ENCODE results near the gene PDE6A.

The PDE6A gene

GRCh38 chr5:149831492-149831891 lies 113.1 kb downstream of the PDE6A start:
- Histone ChIP-seq H3K4me1 (ENCODE audit: control insufficient read depth, insufficient read depth, low read length) (no peaks in the 10 kb centered on the region), H3K4me3 (ENCODE audit: insufficient read depth, low read depth, low read length) (no peak overlapping the region), H3K27me3 (ENCODE audit: control insufficient read depth, insufficient read depth, low read length, poor library complexity, severe bottlenecking) (no peaks in the 10 kb centered on the region), H3K9me3 (ENCODE audit: control insufficient read depth, low read length) (no peaks in the 10 kb centered on the region), H3K36me3 (ENCODE audit: control insufficient read depth, insufficient read depth, low read length) (no peaks in the 10 kb centered on the region), H3K27ac (ENCODE audit: insufficient read depth, low read depth, low read length, poor library complexity, severe bottlenecking) (no peak overlapping the region)
- WGBS, 2 experiments, result 87% methylated on average over 5 of the region's 5 CpGs

GRCh38 chr5:149830579-149830978 lies 114.0 kb downstream of the PDE6A start:
- WGBS, 2 experiments, result 90 to 96% methylated on average over 5 of the region's 5 CpGs
- no peaks in the 10 kb centered on the region for H3K4me1 ChIP-seq (ENCODE audit: control insufficient read depth, insufficient read depth, low read length)
- no peaks in the 10 kb centered on the region for H3K9me3 ChIP-seq (ENCODE audit: control insufficient read depth, low read length)
- no peak overlapping the region for H3K27ac ChIP-seq (ENCODE audit: insufficient read depth, low read depth, low read length, poor library complexity, severe bottlenecking)
- no peak overlapping the region for H3K4me3 ChIP-seq (ENCODE audit: insufficient read depth, low read depth, low read length)
- H3K36me3 ChIP-seq (ENCODE audit: control insufficient read depth, insufficient read depth, low read length), result no peaks in the 10 kb centered on the region
- no peaks in the 10 kb centered on the region for H3K27me3 ChIP-seq (ENCODE audit: control insufficient read depth, insufficient read depth, low read length, poor library complexity, severe bottlenecking)

GRCh38 chr5:149829954-149830353 lies 114.6 kb downstream of the PDE6A start:
- Histone ChIP-seq H3K4me1 (ENCODE audit: control insufficient read depth, insufficient read depth, low read length) (no peaks in the 10 kb centered on the region), H3K27ac (ENCODE audit: insufficient read depth, low read depth, low read length, poor library complexity, severe bottlenecking) (no peak overlapping the region), H3K27me3 (ENCODE audit: control insufficient read depth, insufficient read depth, low read length, poor library complexity, severe bottlenecking) (no peaks in the 10 kb centered on the region), H3K4me3 (ENCODE audit: insufficient read depth, low read depth, low read length) (no peak overlapping the region), H3K9me3 (ENCODE audit: control insufficient read depth, low read length) (no peaks in the 10 kb centered on the region), H3K36me3 (ENCODE audit: control insufficient read depth, insufficient read depth, low read length) (no peaks in the 10 kb centered on the region)
- WGBS, 2 experiments, result 72 to 80% methylated on average over 3 of the region's 3 CpGs

- H3K9me3 ChIP-seq (ENCODE audit: control insufficient read depth, low read length), result no peaks in the 10 kb centered on the region
- 46 to 51% methylated on average over 10 to 11 of the region's 11 CpGs for WGBS, 2 experiments
These were observed 116.2 kb downstream of the PDE6A start for GRCh38 chr5:149828161-149829011.

GRCh38 chr5:149827546-149827945 lies 117.0 kb downstream of the PDE6A start:
- no peaks in the 10 kb centered on the region for H3K9me3 ChIP-seq (ENCODE audit: control insufficient read depth, low read length)
- no peak overlapping the region for H3K27ac ChIP-seq (ENCODE audit: insufficient read depth, low read depth, low read length, poor library complexity, severe bottlenecking)
- H3K4me3 ChIP-seq (ENCODE audit: insufficient read depth, low read depth, low read length), result no peak overlapping the region
- no peaks in the 10 kb centered on the region for H3K36me3 ChIP-seq (ENCODE audit: control insufficient read depth, insufficient read depth, low read length)
- H3K4me1 ChIP-seq (ENCODE audit: control insufficient read depth, insufficient read depth, low read length), result no peaks in the 10 kb centered on the region
- H3K27me3 ChIP-seq (ENCODE audit: control insufficient read depth, insufficient read depth, low read length, poor library complexity, severe bottlenecking), result no peaks in the 10 kb centered on the region
- WGBS, 2 experiments, result 97 to 98% methylated on average over 5 of the region's 5 CpGs

More at GRCh38 chr5:149828161-149829011, 116.2 kb downstream of the PDE6A start:
- Histone ChIP-seq H3K36me3 (ENCODE audit: control insufficient read depth, insufficient read depth, low read length) (no peaks in the 10 kb centered on the region), H3K4me1 (ENCODE audit: control insufficient read depth, insufficient read depth, low read length) (no peaks in the 10 kb centered on the region), H3K27ac (ENCODE audit: insufficient read depth, low read depth, low read length, poor library complexity, severe bottlenecking) (no peak overlapping the region), H3K27me3 (ENCODE audit: control insufficient read depth, insufficient read depth, low read length, poor library complexity, severe bottlenecking) (no peaks in the 10 kb centered on the region), H3K4me3 (ENCODE audit: insufficient read depth, low read depth, low read length) (no peak overlapping the region)

- H3K4me3 ChIP-seq (ENCODE audit: insufficient read depth, low read depth, low read length), result no peak overlapping the region
- 94 to 97% methylated on average over 5 of the region's 5 CpGs for WGBS, 2 experiments
- no peaks in the 10 kb centered on the region for H3K9me3 ChIP-seq (ENCODE audit: control insufficient read depth, low read length)
- H3K4me1 ChIP-seq (ENCODE audit: control insufficient read depth, insufficient read depth, low read length), result no peaks in the 10 kb centered on the region
- H3K27me3 ChIP-seq (ENCODE audit: control insufficient read depth, insufficient read depth, low read length, poor library complexity, severe bottlenecking), result no peaks in the 10 kb centered on the region
- no peaks in the 10 kb centered on the region for H3K36me3 ChIP-seq (ENCODE audit: control insufficient read depth, insufficient read depth, low read length)
- H3K27ac ChIP-seq (ENCODE audit: insufficient read depth, low read depth, low read length, poor library complexity, severe bottlenecking), result no peak overlapping the region
These were observed 117.5 kb downstream of the PDE6A start for GRCh38 chr5:149827086-149827485.

GRCh38 chr5:149826574-149826973 lies 118.0 kb downstream of the PDE6A start:
- H3K27ac ChIP-seq (ENCODE audit: insufficient read depth, low read depth, low read length, poor library complexity, severe bottlenecking), result no peak overlapping the region
- no peaks in the 10 kb centered on the region for H3K36me3 ChIP-seq (ENCODE audit: control insufficient read depth, insufficient read depth, low read length)
- no peak overlapping the region for H3K4me3 ChIP-seq (ENCODE audit: insufficient read depth, low read depth, low read length)
- H3K27me3 ChIP-seq (ENCODE audit: control insufficient read depth, insufficient read depth, low read length, poor library complexity, severe bottlenecking), result no peaks in the 10 kb centered on the region
- WGBS, 2 experiments, result 92 to 94% methylated on average over 9 of the region's 9 CpGs
- no peaks in the 10 kb centered on the region for H3K4me1 ChIP-seq (ENCODE audit: control insufficient read depth, insufficient read depth, low read length)
- no peaks in the 10 kb centered on the region for H3K9me3 ChIP-seq (ENCODE audit: control insufficient read depth, low read length)

GRCh38 chr5:149824846-149825245 lies 119.7 kb downstream of the PDE6A start:
- WGBS, 2 experiments, result 92% methylated on average over 16 of the region's 16 CpGs

GRCh38 chr5:149824120-149824519 lies 120.5 kb downstream of the PDE6A start:
- no peaks in the 10 kb centered on the region for H3K4me1 ChIP-seq (ENCODE audit: control insufficient read depth, insufficient read depth, low read length)
- no peaks in the 10 kb centered on the region for H3K9me3 ChIP-seq (ENCODE audit: control insufficient read depth, low read length)
- H3K27me3 ChIP-seq (ENCODE audit: control insufficient read depth, insufficient read depth, low read length, poor library complexity, severe bottlenecking), result no peaks in the 10 kb centered on the region
- 91 to 93% methylated on average over 7 of the region's 7 CpGs for WGBS, 2 experiments
- H3K4me3 ChIP-seq (ENCODE audit: insufficient read depth, low read depth, low read length), result no peak overlapping the region
- H3K36me3 ChIP-seq (ENCODE audit: control insufficient read depth, insufficient read depth, low read length), result no peaks in the 10 kb centered on the region
- no peak overlapping the region for H3K27ac ChIP-seq (ENCODE audit: insufficient read depth, low read depth, low read length, poor library complexity, severe bottlenecking)

More at GRCh38 chr5:149824846-149825245, 119.7 kb downstream of the PDE6A start:
- Histone ChIP-seq H3K27me3 (ENCODE audit: control insufficient read depth, insufficient read depth, low read length, poor library complexity, severe bottlenecking) (no peaks in the 10 kb centered on the region), H3K27ac (ENCODE audit: insufficient read depth, low read depth, low read length, poor library complexity, severe bottlenecking) (no peak overlapping the region), H3K9me3 (ENCODE audit: control insufficient read depth, low read length) (no peaks in the 10 kb centered on the region), H3K4me3 (ENCODE audit: insufficient read depth, low read depth, low read length) (no peak overlapping the region), H3K36me3 (ENCODE audit: control insufficient read depth, insufficient read depth, low read length) (no peaks in the 10 kb centered on the region), H3K4me1 (ENCODE audit: control insufficient read depth, insufficient read depth, low read length) (no peaks in the 10 kb centered on the region)

- Histone ChIP-seq H3K9me3 (ENCODE audit: control insufficient read depth, low read length) (no peaks in the 10 kb centered on the region), H3K4me1 (ENCODE audit: control insufficient read depth, insufficient read depth, low read length) (no peaks in the 10 kb centered on the region), H3K27me3 (ENCODE audit: control insufficient read depth, insufficient read depth, low read length, poor library complexity, severe bottlenecking) (no peaks in the 10 kb centered on the region), H3K4me3 (ENCODE audit: insufficient read depth, low read depth, low read length) (no peak overlapping the region), H3K27ac (ENCODE audit: insufficient read depth, low read depth, low read length, poor library complexity, severe bottlenecking) (no peak overlapping the region), H3K36me3 (ENCODE audit: control insufficient read depth, insufficient read depth, low read length) (no peaks in the 10 kb centered on the region)
- WGBS, 2 experiments, result 93 to 95% methylated on average over 5 of the region's 5 CpGs
These were observed 121.2 kb downstream of the PDE6A start for GRCh38 chr5:149823375-149823774.
